ENCODE results near the gene SDK2.

DNA sequence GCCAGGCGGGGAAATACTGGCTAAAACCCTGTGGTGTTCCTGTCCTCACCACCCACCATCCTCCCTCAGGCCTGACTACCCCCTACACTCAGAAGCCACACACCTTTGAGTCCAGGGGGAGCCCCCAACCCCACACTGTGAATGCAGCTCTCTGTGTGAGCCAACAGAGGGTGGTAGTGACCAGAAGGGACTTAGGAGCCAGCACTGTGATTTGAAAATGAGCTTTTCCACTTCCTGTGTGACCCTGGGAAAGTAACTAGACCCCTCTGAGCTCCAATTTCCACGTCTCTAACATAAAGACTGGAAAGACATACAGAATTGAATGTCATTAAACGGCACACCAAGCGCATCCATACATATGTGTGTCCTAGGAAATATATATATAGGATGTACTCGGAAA lies 58.7 kb downstream of the SDK2 start:
- TF ChIP-seq, protein P1, sequence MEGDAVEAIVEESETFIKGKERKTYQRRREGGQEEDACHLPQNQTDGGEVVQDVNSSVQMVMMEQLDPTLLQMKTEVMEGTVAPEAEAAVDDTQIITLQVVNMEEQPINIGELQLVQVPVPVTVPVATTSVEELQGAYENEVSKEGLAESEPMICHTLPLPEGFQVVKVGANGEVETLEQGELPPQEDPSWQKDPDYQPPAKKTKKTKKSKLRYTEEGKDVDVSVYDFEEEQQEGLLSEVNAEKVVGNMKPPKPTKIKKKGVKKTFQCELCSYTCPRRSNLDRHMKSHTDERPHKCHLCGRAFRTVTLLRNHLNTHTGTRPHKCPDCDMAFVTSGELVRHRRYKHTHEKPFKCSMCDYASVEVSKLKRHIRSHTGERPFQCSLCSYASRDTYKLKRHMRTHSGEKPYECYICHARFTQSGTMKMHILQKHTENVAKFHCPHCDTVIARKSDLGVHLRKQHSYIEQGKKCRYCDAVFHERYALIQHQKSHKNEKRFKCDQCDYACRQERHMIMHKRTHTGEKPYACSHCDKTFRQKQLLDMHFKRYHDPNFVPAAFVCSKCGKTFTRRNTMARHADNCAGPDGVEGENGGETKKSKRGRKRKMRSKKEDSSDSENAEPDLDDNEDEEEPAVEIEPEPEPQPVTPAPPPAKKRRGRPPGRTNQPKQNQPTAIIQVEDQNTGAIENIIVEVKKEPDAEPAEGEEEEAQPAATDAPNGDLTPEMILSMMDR (IDR thresholded peaks at IDR 0.05): no peak
- no peak for TF ChIP-seq POLR2A (IDR thresholded peaks at IDR 0.05)

All from Peyer's patch (tissue), 4 donors.